MM.1S (cell line): ENCODE data around the gene ERICH6B.
"Not testable (repeated sequence)": the region's sequence is repeated elsewhere in the genome, so short reads cannot be mapped to it uniquely, and the experiment has no call there.

Source experiments
- DNase-seq: peaks from one replicate; pipeline ENCODE4 v3.0.0-alpha.2; 2015
- H2AFZ ChIP-seq: fragments of 300-600 bp; sonication (generic); 2 replicates; pipeline ENCODE4 v1.6.0; 2016; ENCODE audit warnings: antibody characterized with exemption, low read length
- H3F3A ChIP-seq: fragments of 300-600 bp; sonication (generic); 2 replicates; pipeline ENCODE4 v1.6.1; 2016; ENCODE audit warnings: mild to moderate bottlenecking, antibody characterized with exemption, low read length, moderate library complexity, mixed read lengths; ENCODE audit not compliant: insufficient read depth
- H3K27ac ChIP-seq: fragments of 300-600 bp; sonication (generic); 2 replicates; pipeline ENCODE4 v1.5.1; 2016; ENCODE audit warnings: mild to moderate bottlenecking, low read length
- H3K27me3 ChIP-seq: fragments of 300-600 bp; sonication (generic); replicated peaks from 2 replicates; pipeline ENCODE4 v1.6.0; 2016; ENCODE audit warnings: low read length; ENCODE audit not compliant: insufficient read depth
- H3K36me3 ChIP-seq: fragments of 300-600 bp; sonication (generic); replicated peaks from 2 replicates; pipeline ENCODE4 v1.6.1; 2016; ENCODE audit warnings: mild to moderate bottlenecking, low read length, mixed read lengths; ENCODE audit not compliant: insufficient read depth
- H3K4me1 ChIP-seq: fragments of 300-600 bp; sonication (generic); 2 replicates; pipeline ENCODE4 v1.6.1; 2016; ENCODE audit warnings: low read length, mixed read lengths
- H3K4me2 ChIP-seq: fragments of 300-600 bp; sonication (generic); 2 replicates; pipeline ENCODE4 v1.6.0; 2016; ENCODE audit warnings: low read depth, low read length
- H3K4me3 ChIP-seq: fragments of 300-600 bp; sonication (generic); 2 replicates; pipeline ENCODE4 v1.5.1; 2016; ENCODE audit warnings: low read length, mixed read lengths
- H3K79me2 ChIP-seq: fragments of 300-600 bp; sonication (generic); 2 replicates; pipeline ENCODE4 v1.6.1; 2016; ENCODE audit warnings: mixed run types, low read length, mixed read lengths
- H3K9ac ChIP-seq: fragments of 300-600 bp; sonication (generic); 2 replicates; pipeline ENCODE4 v1.6.1; 2016; ENCODE audit warnings: low read length, mixed read lengths
- H3K9me2 ChIP-seq: fragments of 300-600 bp; sonication (generic); replicated peaks from 2 replicates; pipeline ENCODE4 v1.6.1; 2016; ENCODE audit warnings: mild to moderate bottlenecking, low read length, mixed read lengths; ENCODE audit not compliant: insufficient read depth
- H3K9me3 ChIP-seq: fragments of 300-600 bp; sonication (generic); replicated peaks from 2 replicates; pipeline ENCODE4 v1.6.1; 2016; ENCODE audit warnings: mild to moderate bottlenecking, low read length, mixed read lengths; ENCODE audit not compliant: insufficient read depth
- H4K20me1 ChIP-seq: fragments of 300-600 bp; sonication (generic); 2 replicates; pipeline ENCODE4 v1.6.1; 2016; ENCODE audit warnings: mild to moderate bottlenecking, low read length, moderate library complexity, mixed read lengths; ENCODE audit not compliant: insufficient read depth
- CTCF ChIP-seq: fragments of 300-600 bp; sonication (generic); IDR thresholded peaks from 2 replicates; pipeline ENCODE4 v1.5.1; 2016; ENCODE audit warnings: antibody characterized with exemption, low read length, mixed read lengths
- EZH2 ChIP-seq: fragments of 300-600 bp; sonication (generic); optimal IDR thresholded peaks from 2 replicates; pipeline ENCODE3; 2017; ENCODE audit warnings: low read depth, mild to moderate bottlenecking, antibody characterized with exemption, low read length, mixed read lengths
- EZH2phosphoT487 ChIP-seq: fragments of 300-600 bp; sonication (generic); IDR thresholded peaks from 2 replicates; pipeline ENCODE4 v1.6.1; 2018; ENCODE audit warnings: antibody characterized with exemption, low read length

The ERICH6B gene

GRCh38 chr13:45635291-45635690 lies 19.8 kb upstream of the ERICH6B start:
- H3K9me2 ChIP-seq, H2AFZ ChIP-seq, H3K9ac ChIP-seq, H3F3A ChIP-seq, H3K79me2 ChIP-seq, H3K27ac ChIP-seq, H3K4me3 ChIP-seq, H4K20me1 ChIP-seq, H3K9me3 ChIP-seq, DNase-seq, H3K27me3 ChIP-seq, H3K36me3 ChIP-seq, H3K4me2 ChIP-seq, H3K4me1 ChIP-seq: not testable (repeated sequence)

GRCh38 chr13:45630791-45631190 lies 15.3 kb upstream of the ERICH6B start:
- Histone ChIP-seq H4K20me1 (no peaks in the 10 kb centered on the region), H3K9ac (no peak overlapping the region), H3K9me2 (no peaks in the 10 kb centered on the region), H3K79me2 (no peaks in the 10 kb centered on the region), H3K27ac (no peak overlapping the region), H2AFZ (no peak overlapping the region), H3F3A (no peaks in the 10 kb centered on the region), H3K4me1 (no peaks in the 10 kb centered on the region), H3K36me3 (no peaks in the 10 kb centered on the region), H3K27me3 (no peaks in the 10 kb centered on the region), H3K4me3 (no peak overlapping the region), H3K9me3 (no peaks in the 10 kb centered on the region), H3K4me2 (no peak overlapping the region)
- no peak for DNase-seq
- TF ChIP-seq CTCF (no peak), EZH2 (no peak), EZH2phosphoT487 (no peak)

GRCh38 chr13:45629940-45630339 lies 14.4 kb upstream of the ERICH6B start:
- DNase-seq = no peak
- Histone ChIP-seq H3K9me2 (no peaks in the 10 kb centered on the region), H3K79me2 (no peaks in the 10 kb centered on the region), H3K4me2 (no peak overlapping the region), H3K36me3 (no peaks in the 10 kb centered on the region), H3K27ac (no peak overlapping the region), H3K9me3 (no peaks in the 10 kb centered on the region), H3K4me1 (no peaks in the 10 kb centered on the region), H3K4me3 (no peak overlapping the region), H3K9ac (no peak overlapping the region), H4K20me1 (no peaks in the 10 kb centered on the region), H3K27me3 (no peaks in the 10 kb centered on the region), H3F3A (no peaks in the 10 kb centered on the region), H2AFZ (no peak overlapping the region)
- TF ChIP-seq CTCF = no peak

- Histone ChIP-seq H2AFZ (no peak overlapping the region), H3K27ac (no peak overlapping the region), H4K20me1 (no peaks in the 10 kb centered on the region), H3K9ac (no peak overlapping the region), H3K27me3 (no peaks in the 10 kb centered on the region), H3K4me2 (no peak overlapping the region), H3K9me2 (no peaks in the 10 kb centered on the region), H3K4me3 (no peak overlapping the region), H3K4me1 (no peaks in the 10 kb centered on the region), H3F3A (no peaks in the 10 kb centered on the region), H3K79me2 (no peaks in the 10 kb centered on the region), H3K36me3 (no peaks in the 10 kb centered on the region), H3K9me3 (no peaks in the 10 kb centered on the region)
- no peak for TF ChIP-seq EZH2
- TF ChIP-seq CTCF = no peak
- TF ChIP-seq EZH2phosphoT487 = no peak
- no peak for DNase-seq
Observed at GRCh38 chr13:45628094-45628493, 12.6 kb upstream of the ERICH6B start.
